Ammon's horn (tissue), 1 donor: Measurements from ENCODE around the gene RDH13.
"Not testable (repeated sequence)": the region's sequence is repeated elsewhere in the genome, so short reads cannot be mapped to it uniquely, and the experiment has no call there.

ENCODE experiments used
- DNase-seq: peaks from one replicate; pipeline ENCODE4 v3.0.0-alpha.2; 2016; ENCODE audit warnings: low spot score

Gene RDH13

DNA sequence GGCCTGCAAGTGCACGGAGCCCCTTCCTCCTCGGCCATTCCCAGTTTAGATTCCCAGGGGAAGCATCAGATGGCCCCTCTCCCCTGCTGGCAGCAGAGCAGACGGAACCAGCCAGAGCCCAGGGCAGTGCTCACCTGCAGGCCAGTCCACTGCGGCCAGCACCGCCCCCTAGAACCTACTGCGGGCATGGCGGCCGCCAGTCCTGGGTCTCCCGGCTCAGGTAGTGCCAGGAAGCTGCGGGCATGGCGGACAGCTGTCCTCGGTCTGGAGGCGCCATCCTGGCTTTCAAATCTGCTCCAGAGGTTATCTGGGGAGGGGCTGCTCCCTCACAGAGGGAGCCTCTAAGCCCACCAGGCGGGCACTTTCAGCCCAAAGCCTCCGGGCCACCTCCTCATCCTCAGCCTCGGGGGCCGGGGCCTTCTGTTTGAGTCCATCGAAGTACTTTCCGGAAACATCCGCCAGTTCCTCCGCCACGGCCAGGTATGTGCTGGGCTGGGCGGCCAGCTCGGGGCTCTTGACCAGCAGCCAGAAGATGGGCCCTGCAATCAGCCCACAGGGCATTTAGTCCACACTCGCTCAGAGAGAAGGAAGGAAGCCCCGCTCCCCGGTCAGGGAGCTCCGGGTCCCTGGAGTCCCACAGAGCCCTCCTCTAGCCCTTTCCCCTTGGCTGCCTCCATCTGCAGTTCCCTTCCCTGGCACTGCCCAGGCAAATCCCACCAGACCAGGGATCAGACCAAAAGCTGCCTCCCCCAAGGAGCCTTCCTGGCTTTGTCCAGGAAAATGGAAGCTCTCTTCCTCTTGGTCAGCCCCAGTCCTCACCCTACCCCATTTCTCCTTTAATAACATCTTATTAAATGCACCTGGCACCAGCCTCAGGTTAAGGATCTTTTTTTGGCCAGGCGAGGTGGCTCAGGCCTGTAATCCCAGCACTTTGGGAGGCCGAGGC, 17.9 kb downstream of the RDH13 start:
- DNase-seq = no peak

DNA sequence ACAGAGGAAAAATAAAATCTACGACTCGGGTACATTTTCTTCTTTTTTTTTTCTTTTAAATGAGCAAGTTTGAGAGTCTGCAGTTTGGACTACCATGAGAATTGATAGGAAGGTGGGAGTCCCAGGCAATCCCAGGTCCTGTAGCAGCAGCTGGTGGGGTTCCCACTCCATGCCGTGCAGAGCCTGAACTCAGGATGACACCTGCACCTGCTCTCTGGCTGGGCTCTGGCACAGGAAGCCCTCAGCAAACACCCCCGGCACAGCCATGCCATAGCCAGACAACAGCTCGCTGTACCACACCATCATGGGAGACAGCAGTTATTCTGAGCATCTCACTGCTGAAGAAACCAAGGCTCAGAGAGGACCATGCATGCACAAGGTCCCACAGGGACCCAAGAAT, 18.7 kb downstream of the RDH13 start:
- DNase-seq = no peak

DNA sequence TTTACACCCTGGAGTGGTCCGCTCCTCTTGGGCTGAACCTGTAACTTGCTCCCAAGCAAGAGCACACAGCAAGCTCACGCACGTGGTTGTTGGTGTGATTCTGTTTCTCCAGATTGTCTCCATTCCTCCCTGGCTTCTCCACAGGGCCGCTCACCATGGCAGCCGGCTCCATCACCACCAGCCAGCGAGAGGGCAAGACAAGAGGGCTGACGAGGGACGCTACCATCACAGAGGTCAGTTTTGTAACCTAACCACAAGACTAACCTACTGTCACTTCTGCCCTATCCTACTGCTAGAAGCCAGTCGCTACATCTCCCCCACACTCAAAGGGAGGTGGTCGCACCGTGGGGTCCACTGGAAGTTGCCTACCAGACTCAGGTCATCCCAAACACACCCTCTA, 20.3 kb downstream of the RDH13 start:
- no peak for DNase-seq

DNA sequence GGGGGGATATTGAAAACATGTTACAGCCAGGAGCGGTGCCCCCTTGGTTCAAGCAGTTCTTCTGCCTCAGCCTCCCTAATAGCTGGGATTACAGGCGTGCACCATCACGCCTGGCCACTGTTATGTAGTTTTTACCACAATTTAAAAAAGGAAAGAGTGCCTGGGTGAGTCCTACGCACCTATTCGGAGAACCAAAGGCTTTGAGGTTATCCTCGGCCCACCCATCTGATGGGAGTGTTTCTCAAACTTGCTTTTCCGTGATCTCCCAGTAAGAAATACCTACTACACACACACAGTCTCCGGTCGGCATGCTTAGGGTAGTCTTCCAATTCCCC, 20.6 kb downstream of the RDH13 start:
- DNase-seq = no peak

DNA sequence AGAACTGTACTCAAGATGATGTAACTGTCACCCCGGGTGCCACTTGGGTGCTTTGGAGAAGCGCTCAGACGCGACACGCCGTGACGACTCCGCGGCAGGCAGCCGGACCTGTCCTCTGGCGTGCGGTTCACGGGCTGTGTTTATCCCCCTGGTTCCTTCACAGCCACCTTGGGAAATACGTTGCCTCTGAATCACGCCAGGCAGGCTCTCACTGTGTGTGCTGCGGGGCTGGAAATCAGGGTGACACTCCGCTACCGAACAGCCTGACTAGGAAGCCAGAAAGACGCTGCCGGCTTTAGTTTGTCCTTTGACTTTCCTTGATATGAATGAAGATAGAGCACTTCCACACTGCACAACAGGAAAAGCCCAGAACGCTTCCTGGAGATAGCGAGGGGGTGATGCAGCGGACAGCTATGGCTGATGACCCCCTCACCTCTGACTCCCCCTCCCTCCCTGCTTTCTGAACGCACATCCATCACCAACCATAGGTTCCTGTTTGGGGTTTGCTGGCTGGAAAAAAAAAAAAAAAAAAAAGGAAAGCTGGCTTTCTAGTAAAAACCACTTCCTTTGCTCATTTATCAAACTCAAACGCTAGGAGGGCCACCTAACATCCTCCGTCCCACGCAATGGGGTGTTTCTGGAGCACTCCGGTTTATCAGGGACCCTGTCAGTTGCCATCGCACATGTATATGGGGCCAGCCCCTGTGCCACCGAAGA, 21.2 kb downstream of the RDH13 start:
- no peak for DNase-seq

DNA sequence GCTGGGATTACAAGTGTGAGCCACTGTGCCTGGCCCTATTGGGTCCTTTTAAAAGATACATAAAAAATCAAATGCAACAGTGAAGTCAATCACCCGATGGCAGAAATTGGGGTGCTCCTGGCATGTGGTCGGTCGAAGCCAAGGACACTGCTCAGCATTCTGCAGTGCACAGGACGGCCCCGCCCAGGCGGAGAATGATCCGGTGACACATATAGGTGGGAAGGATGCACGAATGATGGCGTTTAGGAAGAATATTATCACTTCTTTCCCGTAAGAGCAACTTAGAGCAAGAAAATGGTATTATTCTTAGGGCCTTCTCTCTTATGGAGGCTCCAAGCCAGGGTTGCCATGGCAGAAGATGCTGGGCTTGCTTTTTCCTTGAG, 21.7 kb downstream of the RDH13 start:
- DNase-seq = no peak

DNA sequence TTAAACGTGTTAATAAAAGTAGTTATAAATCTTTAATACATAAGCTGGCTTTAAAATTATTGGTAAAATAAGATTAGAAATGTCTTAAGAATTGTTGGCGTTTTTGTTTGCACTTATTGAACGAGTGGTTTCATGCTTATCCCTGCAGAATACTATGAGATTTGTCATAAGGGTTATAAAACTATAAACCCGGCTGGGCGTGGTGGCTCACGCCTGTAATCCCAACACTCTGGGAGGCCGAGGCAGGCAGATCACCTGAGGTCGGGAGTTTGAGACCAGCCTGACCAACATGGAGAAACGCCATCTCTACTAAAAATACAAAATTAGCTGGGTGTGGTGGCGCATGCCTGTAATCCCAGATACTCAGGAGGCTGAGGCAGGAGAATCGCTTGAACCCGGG, 22.3 kb downstream of the RDH13 start:
- DNase-seq = not testable (repeated sequence)

DNA sequence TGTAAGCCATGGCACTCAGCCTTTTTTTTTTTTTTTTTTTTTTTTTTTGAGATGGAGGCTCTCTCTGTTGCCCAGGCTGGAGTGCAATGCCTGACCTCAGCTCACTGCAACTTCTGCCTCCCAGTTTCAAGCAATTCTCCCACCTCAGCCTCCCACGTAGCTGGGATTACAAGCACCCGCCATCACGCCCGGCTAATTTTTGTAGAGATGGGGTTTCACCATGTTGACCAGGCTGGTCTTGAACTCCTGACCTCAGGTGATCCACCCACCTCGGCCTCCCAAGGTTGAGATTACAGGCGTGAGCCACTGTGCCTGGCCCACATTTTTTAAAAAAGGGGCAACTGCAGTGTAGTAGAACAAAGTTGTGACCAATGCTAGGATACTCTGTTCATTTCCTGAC, 25.3 kb downstream of the RDH13 start:
- not testable (repeated sequence) for DNase-seq

DNA sequence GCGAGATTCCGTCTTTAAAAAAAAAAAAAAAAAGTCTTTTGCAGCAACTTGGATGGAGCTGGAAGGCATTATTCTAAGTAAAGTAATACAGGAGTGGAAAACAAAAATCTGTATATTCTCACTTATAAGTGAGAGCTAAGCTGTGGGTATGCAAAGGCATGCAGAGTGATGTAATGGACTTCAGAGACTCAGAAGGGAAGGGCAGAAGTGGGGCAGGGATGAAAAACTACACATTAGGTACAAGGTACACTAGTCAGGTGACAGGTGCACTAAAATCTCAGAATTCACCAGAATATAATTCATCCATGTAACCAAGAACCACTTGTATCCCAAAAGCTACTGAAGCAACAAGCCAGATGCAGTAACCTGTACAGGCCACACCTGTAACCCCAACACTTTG, 26.9 kb downstream of the RDH13 start:
- no peak for DNase-seq

DNA sequence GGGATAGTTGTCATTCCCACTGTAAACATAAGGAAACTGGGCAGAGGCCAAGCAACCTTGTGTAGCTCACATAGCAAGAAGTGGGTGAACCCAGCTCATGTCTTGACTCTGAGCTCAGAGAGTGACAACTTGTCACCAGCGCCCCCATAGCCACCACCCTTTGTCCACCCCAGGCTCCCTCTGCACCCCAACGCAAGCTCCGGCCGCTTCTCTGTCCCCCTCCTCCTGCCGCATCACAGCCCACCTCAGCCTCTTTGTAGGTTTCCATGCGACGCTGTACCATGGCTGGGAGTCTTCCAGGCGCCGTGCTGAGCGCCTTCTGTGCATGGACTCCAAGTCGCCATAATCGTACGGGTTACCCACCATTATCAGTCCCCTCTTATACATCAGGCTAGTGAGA, 28.2 kb downstream of the RDH13 start:
- DNase-seq = no peak

DNA sequence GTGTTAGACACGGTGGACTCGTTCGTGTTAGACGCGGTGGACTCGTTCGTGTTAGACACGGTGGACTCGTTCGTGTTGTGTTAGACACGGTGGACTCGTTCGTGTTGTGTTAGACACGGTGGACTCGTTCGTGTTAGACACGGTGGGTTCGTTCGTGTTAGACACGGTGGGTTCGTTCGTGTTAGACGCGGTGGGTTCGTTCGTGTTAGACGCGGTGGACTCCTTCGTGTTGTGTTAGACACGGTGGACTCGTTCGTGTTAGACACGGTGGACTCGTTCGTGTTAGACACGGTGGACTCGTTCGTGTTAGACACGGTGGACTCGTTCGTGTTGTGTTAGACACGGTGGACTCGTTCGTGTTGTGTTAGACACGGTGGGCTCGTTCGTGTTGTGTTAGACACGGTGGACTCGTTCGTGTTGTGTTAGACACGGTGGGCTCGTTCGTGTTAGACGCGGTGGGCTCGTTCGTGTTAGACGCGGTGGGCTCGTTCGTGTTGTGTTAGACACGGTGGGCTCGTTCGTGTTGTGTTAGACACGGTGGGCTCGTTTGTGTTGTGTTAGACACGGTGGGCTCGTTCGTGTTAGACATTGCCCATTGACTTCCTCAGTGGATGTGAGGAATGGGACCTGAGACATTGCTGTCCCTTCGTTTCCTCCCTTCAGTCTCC, 29.8 kb downstream of the RDH13 start:
- not testable (repeated sequence) for DNase-seq

DNA sequence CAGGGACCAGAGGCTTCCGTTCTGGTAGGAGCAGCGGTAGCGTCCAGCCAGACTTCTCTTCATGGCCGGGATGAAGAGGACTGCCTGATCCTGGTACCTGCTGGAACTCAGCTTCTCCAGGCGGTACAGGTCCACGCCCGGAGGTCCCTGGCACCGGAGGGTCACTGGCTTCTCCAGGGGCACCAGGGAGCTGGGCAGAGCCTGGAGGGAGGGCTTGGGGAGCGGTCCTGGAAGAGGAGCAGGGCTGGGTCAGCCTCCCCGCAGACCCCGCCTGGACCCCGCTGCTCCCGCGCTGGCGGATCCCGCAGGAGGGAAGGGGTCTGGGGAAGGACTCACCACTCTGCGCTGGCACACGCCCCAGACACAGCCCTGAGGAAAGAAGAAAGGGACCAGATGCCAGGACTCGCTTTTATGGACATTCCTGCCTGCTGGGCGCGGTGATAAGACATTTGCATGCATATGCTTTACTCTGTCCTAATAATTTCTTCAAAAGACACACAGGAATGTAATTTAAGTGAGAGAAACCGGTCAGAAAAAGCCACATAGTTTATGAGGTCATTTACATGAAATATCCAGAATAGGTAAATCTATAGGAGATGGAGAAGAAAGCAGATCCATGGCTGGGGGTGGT, 30.7 kb downstream of the RDH13 start:
- DNase-seq = no peak

DNA sequence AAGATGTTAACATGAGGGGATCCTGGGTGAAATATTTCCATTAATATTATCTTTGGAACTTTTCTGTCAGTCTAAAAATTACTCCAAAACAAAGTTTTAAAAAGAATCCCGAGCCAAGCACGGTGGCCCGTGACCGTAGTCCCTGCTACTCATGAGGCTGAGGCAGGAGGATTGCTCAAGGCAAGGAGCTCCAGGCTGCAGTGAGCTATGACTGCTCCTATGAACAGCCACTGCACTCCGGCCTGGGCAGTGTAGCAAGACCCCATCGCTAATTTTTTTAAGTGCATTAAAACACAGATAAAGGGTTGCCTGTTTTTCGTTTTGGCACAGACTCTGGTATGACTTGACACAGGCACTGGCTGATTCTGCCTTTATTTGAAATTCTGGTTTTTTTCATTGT, 31.8 kb downstream of the RDH13 start:
- DNase-seq = no peak

DNA sequence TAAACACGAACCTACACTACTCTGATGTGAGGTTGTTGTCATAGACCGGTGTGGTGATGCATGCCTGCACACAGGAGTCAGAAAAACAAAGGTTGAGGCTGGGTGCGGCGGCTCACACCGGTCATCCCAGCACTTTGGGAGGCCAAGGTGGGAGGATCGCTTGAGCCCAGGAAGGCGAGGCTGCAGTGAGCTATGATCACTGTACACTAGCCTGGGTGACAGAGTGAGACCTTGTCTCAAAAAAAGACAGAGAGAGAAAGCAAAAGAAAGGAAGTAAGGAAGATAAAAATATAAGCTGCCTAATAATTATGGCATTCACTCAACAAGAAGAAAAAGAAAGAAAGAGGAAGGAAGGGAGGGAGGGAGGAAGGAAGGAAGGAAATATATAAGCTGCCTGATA, 34.2 kb downstream of the RDH13 start:
- no peak for DNase-seq

DNA sequence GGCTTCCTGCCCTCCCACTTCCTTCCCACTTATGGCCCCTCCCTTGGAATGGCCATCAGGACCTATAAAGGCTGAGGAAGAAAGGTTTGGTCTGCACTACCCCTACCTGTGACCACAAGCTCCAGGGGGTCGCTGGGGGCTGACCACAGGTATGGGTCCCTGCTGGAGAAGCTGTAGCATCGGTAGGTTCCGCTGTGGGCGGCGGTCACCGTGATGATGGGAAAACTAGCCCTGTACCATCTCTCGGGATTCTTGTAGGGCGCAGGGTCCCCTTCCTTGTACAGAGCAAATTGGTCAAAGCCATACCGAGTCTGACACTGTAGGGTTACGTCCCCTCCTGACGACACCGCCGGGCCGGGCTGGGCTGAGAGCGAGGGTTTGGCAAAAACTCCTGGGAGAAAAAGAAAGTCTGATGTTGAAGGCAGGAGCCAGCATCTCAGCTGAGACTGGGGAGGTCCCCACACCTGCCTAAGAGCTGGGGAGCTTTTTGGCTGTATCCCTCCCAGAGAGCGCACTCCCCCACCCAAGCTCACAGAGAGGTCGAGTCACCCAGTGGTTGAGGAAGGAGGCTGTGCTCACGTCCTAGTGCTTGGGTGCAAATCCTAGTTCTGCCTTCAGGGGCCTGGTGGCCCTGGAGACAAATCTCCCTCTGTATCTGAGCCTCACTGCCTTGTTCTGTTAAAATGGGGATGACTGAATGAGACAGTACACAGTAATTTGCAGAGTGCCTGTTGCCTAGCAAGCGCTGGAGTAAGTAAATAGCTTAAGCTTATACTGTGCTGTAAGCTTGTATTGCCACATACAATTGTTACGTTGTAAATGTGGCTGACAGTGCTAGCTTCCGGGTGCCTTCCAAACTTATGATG, 35.2 kb downstream of the RDH13 start:
- DNase-seq = no peak

DNA sequence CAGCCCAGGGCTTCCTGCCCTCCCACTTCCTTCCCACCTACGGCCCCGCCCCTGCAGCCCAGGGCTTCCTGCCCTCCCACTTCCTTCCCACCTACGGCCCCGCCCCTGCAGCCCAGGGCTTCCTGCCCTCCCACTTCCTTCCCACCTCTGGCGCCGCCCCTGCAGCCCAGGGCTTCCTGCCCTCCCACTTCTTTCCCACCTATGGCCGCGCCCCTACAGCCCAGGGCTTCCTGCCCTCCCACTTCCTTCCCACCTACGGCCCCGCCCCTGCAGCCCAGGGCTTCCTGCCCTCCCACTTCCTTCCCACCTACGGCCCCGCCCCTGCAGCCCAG, 35.8 kb downstream of the RDH13 start:
- DNase-seq = not testable (repeated sequence)

DNA sequence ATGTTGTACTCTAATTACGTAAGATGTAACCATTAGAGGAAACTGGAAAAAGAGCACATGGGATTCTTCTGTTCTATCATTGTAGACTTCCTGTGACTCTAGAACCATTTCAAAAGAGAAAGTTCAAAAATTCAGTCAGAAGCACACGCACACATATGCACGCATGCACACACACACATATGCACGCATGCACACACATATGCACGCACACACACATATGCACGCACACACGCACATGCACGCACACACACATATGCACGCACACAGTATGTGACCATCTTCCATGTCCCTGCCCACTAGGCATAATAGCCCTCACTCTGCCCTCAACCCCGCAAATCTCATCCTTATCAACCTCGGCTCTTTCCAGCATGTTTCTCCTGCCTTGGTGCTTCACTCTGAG, 38.8 kb downstream of the RDH13 start:
- no peak for DNase-seq

DNA sequence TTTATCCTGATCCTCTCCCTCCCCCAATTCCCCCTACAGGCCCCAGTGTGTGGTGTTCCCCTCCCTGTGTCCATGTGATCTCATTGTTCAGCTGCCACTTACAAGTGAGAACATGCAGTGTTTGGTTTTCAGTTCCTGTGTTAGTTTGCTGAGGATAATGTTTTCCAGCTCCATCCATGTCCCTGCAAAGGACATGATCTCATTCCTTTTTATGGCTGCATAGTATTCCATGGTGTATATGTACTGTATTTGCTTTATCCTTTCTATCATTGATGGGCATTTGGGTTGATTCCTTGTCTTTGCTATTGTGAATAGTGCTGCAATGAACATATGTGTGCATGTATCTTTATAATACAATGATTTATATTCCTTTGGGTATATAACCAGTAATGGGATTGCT, 42.6 kb downstream of the RDH13 start:
- DNase-seq = not testable (repeated sequence)

DNA sequence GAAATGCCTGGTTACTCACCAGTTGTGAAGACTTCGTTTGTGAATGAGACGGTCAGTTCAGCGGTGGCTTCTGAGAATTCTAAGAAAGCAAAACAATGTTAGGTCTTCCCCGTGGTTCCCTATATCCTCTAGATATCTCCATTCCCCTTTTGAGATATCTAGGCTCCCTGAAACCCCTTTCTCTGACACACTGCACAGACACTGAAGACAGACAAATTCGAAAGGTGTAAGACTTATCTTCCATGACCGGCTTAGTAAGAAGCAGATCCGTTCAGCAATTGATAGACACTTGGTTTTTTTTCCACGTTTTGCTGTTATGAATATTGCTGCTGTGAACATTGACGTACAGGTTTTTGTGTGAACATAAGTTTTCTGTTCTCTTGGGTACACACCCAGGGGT, 44.3 kb downstream of the RDH13 start:
- DNase-seq = no peak

DNA sequence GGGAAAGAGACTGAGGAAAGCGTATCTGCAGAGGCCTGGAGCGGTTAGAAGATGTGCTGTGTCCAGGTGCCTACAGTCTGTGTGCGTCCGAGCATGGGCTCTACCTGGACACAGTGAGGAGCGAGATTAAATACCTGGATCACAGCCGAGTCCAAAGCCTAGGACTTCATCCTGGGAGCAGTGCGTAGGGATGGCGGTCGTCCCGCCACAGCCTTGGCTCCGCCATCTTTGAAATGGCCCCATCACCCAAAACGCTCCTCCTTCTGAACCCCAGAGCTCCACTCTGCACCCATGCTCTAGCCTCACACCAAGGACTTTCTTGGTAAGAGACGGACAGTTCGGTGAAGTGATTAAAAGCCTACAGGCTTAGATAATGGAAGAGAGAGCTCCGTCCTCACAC, 44.7 kb downstream of the RDH13 start:
- no peak for DNase-seq

DNA sequence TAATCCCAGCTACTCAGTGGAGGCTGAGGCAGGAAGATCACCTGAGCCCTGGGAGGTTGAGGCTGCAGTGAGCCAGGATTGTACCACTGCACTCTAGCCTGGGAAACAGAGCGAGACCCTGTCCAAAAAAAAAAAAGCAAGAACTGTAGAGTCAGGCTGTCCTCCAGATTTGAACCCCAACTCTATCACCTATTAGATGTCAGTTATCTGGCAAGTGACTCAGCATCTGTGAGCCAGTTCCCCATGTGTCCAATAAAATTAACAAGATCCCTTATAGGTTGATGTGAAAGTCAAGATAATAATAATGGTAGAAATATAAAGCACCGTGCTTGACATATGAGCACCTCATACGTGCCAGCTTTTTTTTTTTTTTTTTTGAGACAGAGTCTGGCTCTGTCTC, 46.9 kb downstream of the RDH13 start:
- no peak for DNase-seq

DNA sequence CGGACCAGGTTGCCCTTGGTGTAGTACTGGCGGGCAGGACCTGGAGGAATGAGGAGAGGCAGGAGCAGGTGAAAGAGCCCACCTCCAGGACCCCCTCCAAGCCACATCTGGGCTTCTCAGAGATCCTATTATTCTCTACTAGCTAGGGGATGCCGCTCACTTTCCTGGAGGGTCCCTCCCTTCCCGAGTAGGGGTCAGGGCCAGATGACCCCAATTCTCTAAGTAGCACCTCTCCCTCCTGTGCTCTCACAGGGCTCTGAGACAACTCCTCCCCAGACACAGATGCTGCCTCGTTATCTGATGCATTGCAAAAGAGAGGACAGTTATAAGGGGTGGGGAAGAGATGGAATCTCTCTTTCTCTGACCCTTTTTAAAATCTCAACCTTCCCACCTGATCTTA, 47.8 kb downstream of the RDH13 start:
- DNase-seq = no peak
